HepG2 (cell line): ENCODE measurements around the gene MYCBPAP. TPM values are rescaled to one million over a fixed set of nuclear protein-coding genes. Genes with fewer than 3 reads are reported as not detected.

ENCODE experiments used
- BATF2 ChIP-seq: sonication (generic); formaldehyde crosslinking; IDR thresholded peaks from 2 replicates; pipeline ENCODE4 v1.8.0; 2022; ENCODE audit warnings: mild to moderate bottlenecking, missing genetic modification reagents, moderate library complexity
- CSRNP1 ChIP-seq: sonication (generic); formaldehyde crosslinking; IDR thresholded peaks from 2 replicates; pipeline ENCODE4 v1.8.1; 2023; ENCODE audit warnings: mild to moderate bottlenecking, missing genetic modification reagents
- NFKB2 ChIP-seq: sonication (generic); formaldehyde crosslinking; IDR thresholded peaks from 2 replicates; pipeline ENCODE4 v1.4.0; 2020; ENCODE audit warnings: missing genetic modification reagents, borderline replicate concordance
- NR2F2 ChIP-seq: IDR thresholded peaks from 2 replicates; pipeline ENCODE4 v1.6.1; 2012; ENCODE audit warnings: low read depth, inconsistent platforms, borderline replicate concordance
- PAXIP1 ChIP-seq: sonication (generic); formaldehyde crosslinking; conservative IDR thresholded peaks from 2 replicates; pipeline ENCODE4 v1.4.0; 2020; ENCODE audit warnings: mild to moderate bottlenecking, missing genetic modification reagents, moderate library complexity
- PHB2 ChIP-seq: fragments of 450-650 bp; IDR thresholded peaks from 2 replicates; pipeline ENCODE4 v1.6.1; 2018; ENCODE audit not compliant: partially characterized antibody
- PITX1 ChIP-seq: sonication (generic); formaldehyde crosslinking; IDR thresholded peaks from 2 replicates; pipeline ENCODE4 v1.5.1; 2020; ENCODE audit warnings: mild to moderate bottlenecking, missing genetic modification reagents
- REL ChIP-seq: sonication (generic); formaldehyde crosslinking; conservative IDR thresholded peaks from 2 replicates; pipeline ENCODE4 v1.8.0; 2022; ENCODE audit warnings: mild to moderate bottlenecking, missing genetic modification reagents, moderate library complexity
- YY1 ChIP-seq: IDR thresholded peaks from 2 replicates; pipeline ENCODE4 v1.6.1; 2011; ENCODE audit warnings: low read length, low read depth, moderate library complexity, mild to moderate bottlenecking; ENCODE audit not compliant: insufficient read depth, insufficient replicate concordance
- ZBTB43 ChIP-seq: sonication (generic); formaldehyde crosslinking; conservative IDR thresholded peaks from 2 replicates; pipeline ENCODE4 v1.4.0; 2020; ENCODE audit warnings: missing genetic modification reagents
- ZNF646 ChIP-seq: sonication (generic); formaldehyde crosslinking; IDR thresholded peaks from 2 replicates; pipeline ENCODE4 v1.9.0; 2021; ENCODE audit warnings: mild to moderate bottlenecking, missing genetic modification reagents
- ZNF790 ChIP-seq: sonication (generic); formaldehyde crosslinking; IDR thresholded peaks from 2 replicates; pipeline ENCODE4 v1.8.0; 2022; ENCODE audit warnings: missing genetic modification reagents, mild to moderate bottlenecking, borderline replicate concordance
- ZNF816 ChIP-seq: sonication (generic); formaldehyde crosslinking; IDR thresholded peaks from 2 replicates; pipeline ENCODE4 v1.8.0; 2022; ENCODE audit warnings: missing genetic modification reagents, mild to moderate bottlenecking, borderline replicate concordance
- ZSCAN25 ChIP-seq: sonication (generic); formaldehyde crosslinking; IDR thresholded peaks from 2 replicates; pipeline ENCODE4 v1.8.0; 2022; ENCODE audit warnings: mild to moderate bottlenecking, missing genetic modification reagents
- polyA plus RNA-seq, 8 experiments: library from polyadenylated mRNA; depleted of rRNA in 3 of 8; stranded (reverse) in 7 of 8; unstranded in 1 of 8; fragments of >200 nt; fragmentation: Illumina TruSeq in 4 of 8; extraction: Trizol in 4 of 8; gene quantifications; 2 replicates each; pipeline versions ENCODE4 v1.2.1 to v1.2.3, GENCODE V29; 2011 to 2016; ENCODE audit warnings: low read depth in 4 of 8, missing spikeins in 1 of 8, mixed read lengths in 1 of 8; ENCODE audit not compliant: insufficient read depth in 1 of 8
- total RNA-seq, 5 experiments: library from RNA; depleted of rRNA; stranded (reverse); fragments of >200 nt; fragmentation: Illumina TruSeq; extraction: Trizol; gene quantifications; 2 replicates each; pipeline ENCODE4 v1.2.3, GENCODE V29; 2016; ENCODE audit warnings: low read depth in 1 of 5

The MYCBPAP gene
- total and polyA plus RNA-seq, 2 of the 13 experiments (the other 11 are each of a cell fraction or from before 2014, with no cell fraction given) = 0.22 to 0.24 TPM

- TF ChIP-seq ZBTB43 (CRISPR knock-in tag) (no peak), PAXIP1 (CRISPR knock-in tag) (peak; percentile 65), CSRNP1 (no peak), ZNF646 (CRISPR knock-in tag) (no peak), NFKB2 (CRISPR knock-in tag) (no peak), NR2F2 (no peak; the same call in 1 of the 2 replicates), BATF2 (peak; percentile 71; the same call in 1 of the 2 replicates), PHB2 (no peak), ZSCAN25 (CRISPR knock-in tag) (0 out of 2 replicates have a peak, but pooled peaks have one; percentile 43), PITX1 (CRISPR knock-in tag) (no peak), ZNF816 (no peak), YY1 (no peak), REL (CRISPR knock-in tag) (no peak), ZNF790 (no peak)
Measured at GRCh38 chr17:50538549-50539410, 30.5 kb downstream of the MYCBPAP start (continued).
